ENCODE measurements around the gene CSNK1G1. TPM values are rescaled to one million over a fixed set of nuclear protein-coding genes. Genes with fewer than 3 reads are reported as not detected.
"Not testable (repeated sequence)": the region's sequence is repeated elsewhere in the genome, so short reads cannot be mapped to it uniquely, and the experiment has no call there.

Gene CSNK1G1
- total RNA-seq, 1 donor from 2014 or later = 12.8 TPM

- Histone ChIP-seq H3K9me3 (no peaks in the 10 kb centered on the region), H3K4me3 (no peak overlapping the region), H3K27me3 (no peaks in the 10 kb centered on the region), H3K4me1 (peaks cover 15% of the 10 kb centered on the region), H3K27ac (no peak overlapping the region), H3K36me3 (no peaks in the 10 kb centered on the region)
- TF ChIP-seq CTCF (IDR thresholded peaks at IDR 0.05) (no peak), POLR2AphosphoS5 (IDR thresholded peaks at IDR 0.05; ENCODE audit: insufficient read depth in 1 of 2, low read depth in 1 of 2) (no peak), POLR2A (IDR thresholded peaks at IDR 0.05) (no peak)
- intact Hi-C loops (cut with DNase I) = no loop called here
- no peak for DNase-seq (ENCODE audit: extremely low spot score in 2 of 2)
Observed at GRCh38 chr15:64223882-64224281, 132.1 kb downstream of the CSNK1G1 start.

GRCh38 chr15:64222573-64223366 is 133.2 kb downstream of the CSNK1G1 start:
- Histone ChIP-seq H3K4me1 (peaks cover 15% of the 10 kb centered on the region), H3K36me3 (no peaks in the 10 kb centered on the region), H3K27me3 (no peaks in the 10 kb centered on the region), H3K27ac (no peak overlapping the region), H3K4me3 (no peak overlapping the region), H3K9me3 (no peaks in the 10 kb centered on the region)
- DNase-seq (ENCODE audit: extremely low spot score in 2 of 2) = no peak
- TF ChIP-seq POLR2A (IDR thresholded peaks at IDR 0.05) (no peak), POLR2AphosphoS5 (IDR thresholded peaks at IDR 0.05; ENCODE audit: insufficient read depth in 1 of 2, low read depth in 1 of 2) (no peak)
- intact Hi-C loops (cut with DNase I) = no loop called here

GRCh38 chr15:64221911-64222310 is 134.1 kb downstream of the CSNK1G1 start:
- H3K9me3 ChIP-seq; H3K36me3 ChIP-seq; H3K27ac ChIP-seq; H3K4me3 ChIP-seq; intact Hi-C loops (cut with DNase I); H3K27me3 ChIP-seq; DNase-seq (ENCODE audit: extremely low spot score in 2 of 2): not testable (repeated sequence)
- H3K4me1 ChIP-seq = peaks cover 15% of the 10 kb centered on the region

- H3K9me3 ChIP-seq; DNase-seq (ENCODE audit: extremely low spot score in 2 of 2); H3K4me3 ChIP-seq; H3K4me1 ChIP-seq; intact Hi-C loops (cut with DNase I); H3K27ac ChIP-seq; H3K27me3 ChIP-seq: not testable (repeated sequence)
- peaks cover 0 to 16% of the 10 kb centered on the region in 2 donors for H3K36me3 ChIP-seq
Observed at GRCh38 chr15:64217429-64217750, 138.6 kb downstream of the CSNK1G1 start.

- DNase-seq (ENCODE audit: extremely low spot score in 2 of 2) = no peak
- intact Hi-C loops (cut with DNase I) = no loop called here
Observed at GRCh38 chr15:64216730-64217428, 139.1 kb downstream of the CSNK1G1 start.

GRCh38 chr15:64216196-64216595 is 139.8 kb downstream of the CSNK1G1 start:
- Histone ChIP-seq H3K4me3 (no peak overlapping the region), H3K4me1 (peaks cover 3% of the 10 kb centered on the region), H3K27ac (no peak overlapping the region), H3K9me3 (no peaks in the 10 kb centered on the region), H3K27me3 (no peaks in the 10 kb centered on the region), H3K36me3 (peaks cover 0 to 16% of the 10 kb centered on the region in 2 donors)
- intact Hi-C loops (cut with DNase I) = no loop called here
- DNase-seq (ENCODE audit: extremely low spot score in 2 of 2) = no peak
- no peak for TF ChIP-seq POLR2A (IDR thresholded peaks at IDR 0.05)
- TF ChIP-seq POLR2AphosphoS5 (IDR thresholded peaks at IDR 0.05; ENCODE audit: insufficient read depth in 1 of 2, low read depth in 1 of 2) = no peak
- TF ChIP-seq CTCF (IDR thresholded peaks at IDR 0.05) = no peak

More at GRCh38 chr15:64216730-64217428, 139.1 kb downstream of the CSNK1G1 start:
- peaks cover 0 to 16% of the 10 kb centered on the region in 2 donors for H3K36me3 ChIP-seq
- no peaks in the 10 kb centered on the region for H3K9me3 ChIP-seq
- H3K27ac ChIP-seq = no peak overlapping the region
- H3K4me1 ChIP-seq = peaks cover 7% of the 10 kb centered on the region
- TF ChIP-seq POLR2A (IDR thresholded peaks at IDR 0.05) (no peak), CTCF (IDR thresholded peaks at IDR 0.05) (no peak), POLR2AphosphoS5 (IDR thresholded peaks at IDR 0.05; ENCODE audit: insufficient read depth in 1 of 2, low read depth in 1 of 2) (no peak)
- no peak overlapping the region for H3K4me3 ChIP-seq
- no peaks in the 10 kb centered on the region for H3K27me3 ChIP-seq
